8988T (cell line): ENCODE results near the gene STK31.
"Not testable (repeated sequence)": the region's sequence is repeated elsewhere in the genome, so short reads cannot be mapped to it uniquely, and the experiment has no call there.

Experiments used
- DNase-seq: peaks from one replicate; pipeline ENCODE4 v3.0.0; 2011

The STK31 gene

GRCh38 chr7:23710000-23710399 is at the start of gene STK31:
STK31 (plus strand) TSS chr7:23710219; CDS start chr7:23710286, 67 bp downstream.
- DNase-seq, result no peak

- DNase-seq, result no peak
Observed at GRCh38 chr7:23661385-23661784, 48.6 kb upstream of the STK31 start.

- DNase-seq, result no peak
Observed at GRCh38 chr7:23662124-23662983, 47.7 kb upstream of the STK31 start.

GRCh38 chr7:23662984-23663313 is 47.1 kb upstream of the STK31 start:
- no peak for DNase-seq

GRCh38 chr7:23664122-23664521 is 45.9 kb upstream of the STK31 start:
- DNase-seq, result no peak

- no peak for DNase-seq
Observed at GRCh38 chr7:23672033-23672432, 38.0 kb upstream of the STK31 start.

GRCh38 chr7:23679898-23680413 is 30.1 kb upstream of the STK31 start, which contains the start of gene FAM221A:
FAM221A (plus strand) TSS chr7:23680199; CDS start chr7:23680219, 20 bp downstream.
- no peak for DNase-seq

GRCh38 chr7:23680414-23681405 is 29.3 kb upstream of the STK31 start:
- no peak for DNase-seq

- not testable (repeated sequence) for DNase-seq
Observed at GRCh38 chr7:23684041-23684440, 26.0 kb upstream of the STK31 start.

GRCh38 chr7:23685731-23686130 is 24.3 kb upstream of the STK31 start:
- no peak for DNase-seq

GRCh38 chr7:23687011-23687410 is 23.0 kb upstream of the STK31 start:
- no peak for DNase-seq

- no peak for DNase-seq
Observed at GRCh38 chr7:23689165-23689564, 20.9 kb upstream of the STK31 start.

- no peak for DNase-seq
Observed at GRCh38 chr7:23691320-23691719, 18.7 kb upstream of the STK31 start.

GRCh38 chr7:23693224-23693623 is 16.8 kb upstream of the STK31 start:
- no peak for DNase-seq

- DNase-seq, result no peak
Observed at GRCh38 chr7:23696916-23697441, 13.0 kb upstream of the STK31 start.

- no peak for DNase-seq
Observed at GRCh38 chr7:23698822-23699221, 11.2 kb upstream of the STK31 start.

- no peak for DNase-seq
Observed at GRCh38 chr7:23700046-23700445, 10.0 kb upstream of the STK31 start.

GRCh38 chr7:23709081-23709750 is 803 bp upstream of the STK31 start:
- DNase-seq, result no peak

- DNase-seq, result no peak
Observed at GRCh38 chr7:23712368-23713284, 2.6 kb downstream of the STK31 start.

- DNase-seq, result no peak
Observed at GRCh38 chr7:23713285-23714149, 3.5 kb downstream of the STK31 start.

GRCh38 chr7:23714150-23714464 is 4.1 kb downstream of the STK31 start:
- DNase-seq, result no peak
